ENCODE results near the gene RNF214.
"Not testable (repeated sequence)": the region's sequence is repeated elsewhere in the genome, so short reads cannot be mapped to it uniquely, and the experiment has no call there.

Gene RNF214

GRCh38 chr11:117230999-117231841 lies 1.3 kb upstream of the RNF214 start:
- DNase-seq (ENCODE audit: low read depth) = no peak

- DNase-seq (ENCODE audit: low read depth) = no peak
Measured at GRCh38 chr11:117231842-117232091, 704 bp upstream of the RNF214 start, which contains the start of gene PCSK7. Gene PCSK7, minus strand, starts transcription at chr11:117232073. Its CDS starts 2,229 bp downstream, at chr11:117229844.

GRCh38 chr11:117232911-117233409 lies 489 bp downstream of the RNF214 start:
- no peak for DNase-seq (ENCODE audit: low read depth)

GRCh38 chr11:117238221-117238620 lies 5.8 kb downstream of the RNF214 start:
- no peak for DNase-seq (ENCODE audit: low read depth)

- no peak for DNase-seq (ENCODE audit: low read depth)
Measured at GRCh38 chr11:117239295-117239694, 6.8 kb downstream of the RNF214 start.

GRCh38 chr11:117248341-117248740 lies 15.9 kb downstream of the RNF214 start:
- DNase-seq (ENCODE audit: low read depth) = no peak

GRCh38 chr11:117249571-117249970 lies 17.1 kb downstream of the RNF214 start:
- DNase-seq (ENCODE audit: low read depth) = no peak

- no peak for DNase-seq (ENCODE audit: low read depth)
Measured at GRCh38 chr11:117251506-117251905, 19.0 kb downstream of the RNF214 start.

GRCh38 chr11:117255966-117256365 lies 23.5 kb downstream of the RNF214 start:
- DNase-seq (ENCODE audit: low read depth) = no peak

- no peak for DNase-seq (ENCODE audit: low read depth)
Measured at GRCh38 chr11:117256573-117256972, 24.1 kb downstream of the RNF214 start.

- no peak for DNase-seq (ENCODE audit: low read depth)
Measured at GRCh38 chr11:117258576-117258975, 26.1 kb downstream of the RNF214 start.

GRCh38 chr11:117259417-117259816 lies 26.9 kb downstream of the RNF214 start:
- DNase-seq (ENCODE audit: low read depth) = no peak

GRCh38 chr11:117264624-117265323 lies 32.3 kb downstream of the RNF214 start:
- DNase-seq (ENCODE audit: low read depth) = not testable (repeated sequence)

GRCh38 chr11:117265745-117266144 lies 33.3 kb downstream of the RNF214 start:
- DNase-seq (ENCODE audit: low read depth) = no peak

GRCh38 chr11:117269856-117270255 lies 37.4 kb downstream of the RNF214 start:
- no peak for DNase-seq (ENCODE audit: low read depth)

- DNase-seq (ENCODE audit: low read depth) = no peak
Measured at GRCh38 chr11:117271208-117271607, 38.7 kb downstream of the RNF214 start.

GRCh38 chr11:117272175-117272574 lies 39.7 kb downstream of the RNF214 start:
- DNase-seq (ENCODE audit: low read depth) = not testable (repeated sequence)

GRCh38 chr11:117273550-117274289 lies 41.2 kb downstream of the RNF214 start:
- DNase-seq (ENCODE audit: low read depth) = no peak

GRCh38 chr11:117278347-117278746 lies 45.9 kb downstream of the RNF214 start:
- no peak for DNase-seq (ENCODE audit: low read depth)

GRCh38 chr11:117279711-117280376 lies 47.4 kb downstream of the RNF214 start:
- no peak for DNase-seq (ENCODE audit: low read depth)

GRCh38 chr11:117281159-117281558 lies 48.7 kb downstream of the RNF214 start:
- no peak for DNase-seq (ENCODE audit: low read depth)

- DNase-seq (ENCODE audit: low read depth) = no peak
Measured at GRCh38 chr11:117281869-117282268, 49.4 kb downstream of the RNF214 start.

Measured in stimulated activated CD8-positive, alpha-beta memory T cell treated with anti-CD3 and anti-CD28 coated beads, Interleukin-15, amount 100 ng/mL, for 1 hour (primary cell).